Measurements from ENCODE around the gene OGFOD3. TPM values are rescaled to one million over a fixed set of nuclear protein-coding genes. Genes with fewer than 3 reads are reported as not detected.
"Not testable (repeated sequence)": the region's sequence is repeated elsewhere in the genome, so short reads cannot be mapped to it uniquely, and the experiment has no call there.

The OGFOD3 gene
- total RNA-seq, 1 donor from 2014 or later: 19.9 TPM

DNA sequence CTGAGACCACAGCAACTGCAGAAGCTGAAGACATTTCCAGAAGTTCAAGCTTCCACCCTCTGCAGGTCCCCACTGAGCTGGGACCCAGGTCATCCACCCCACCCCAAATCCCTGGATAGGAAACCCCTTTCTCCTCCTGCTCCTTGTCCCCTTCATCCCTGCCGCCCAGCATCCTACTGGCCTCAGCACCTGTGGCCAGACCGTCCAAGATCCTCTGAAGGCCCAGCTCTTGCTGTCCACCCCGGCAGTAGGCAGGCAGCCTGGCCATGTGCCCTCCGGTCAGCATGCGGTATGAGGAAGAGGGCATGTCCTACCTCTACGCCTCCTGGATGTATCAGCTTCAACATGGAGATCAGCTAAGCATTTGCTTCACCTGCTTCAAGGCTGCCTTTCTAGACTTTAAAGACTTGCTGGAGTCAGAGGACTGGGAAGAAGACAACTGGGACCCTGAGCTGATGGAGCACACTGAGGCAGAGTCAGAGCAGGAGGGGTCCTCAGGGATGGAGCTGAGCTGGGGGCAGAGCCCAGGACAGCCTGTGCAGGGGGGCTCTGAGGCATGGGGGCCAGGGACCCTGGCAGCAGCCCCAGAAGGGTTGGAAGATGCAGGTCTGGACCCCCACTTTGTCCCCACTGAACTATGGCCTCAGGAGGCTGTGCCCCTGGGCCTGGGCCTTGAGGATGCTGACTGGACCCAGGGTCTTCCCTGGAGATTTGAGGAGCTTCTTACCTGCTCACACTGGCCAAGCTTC lies 56.3 kb downstream of the OGFOD3 start:
- H3K36me3 Mint-ChIP-seq (ENCODE audit: low read depth): no peaks in the 10 kb centered on the region
- no peak overlapping the region for H3K4me3 Mint-ChIP-seq (ENCODE audit: unreplicated experiment)
- no peak overlapping the region for H3K27ac Mint-ChIP-seq (ENCODE audit: unreplicated experiment)
- TF ChIP-seq, protein P1, sequence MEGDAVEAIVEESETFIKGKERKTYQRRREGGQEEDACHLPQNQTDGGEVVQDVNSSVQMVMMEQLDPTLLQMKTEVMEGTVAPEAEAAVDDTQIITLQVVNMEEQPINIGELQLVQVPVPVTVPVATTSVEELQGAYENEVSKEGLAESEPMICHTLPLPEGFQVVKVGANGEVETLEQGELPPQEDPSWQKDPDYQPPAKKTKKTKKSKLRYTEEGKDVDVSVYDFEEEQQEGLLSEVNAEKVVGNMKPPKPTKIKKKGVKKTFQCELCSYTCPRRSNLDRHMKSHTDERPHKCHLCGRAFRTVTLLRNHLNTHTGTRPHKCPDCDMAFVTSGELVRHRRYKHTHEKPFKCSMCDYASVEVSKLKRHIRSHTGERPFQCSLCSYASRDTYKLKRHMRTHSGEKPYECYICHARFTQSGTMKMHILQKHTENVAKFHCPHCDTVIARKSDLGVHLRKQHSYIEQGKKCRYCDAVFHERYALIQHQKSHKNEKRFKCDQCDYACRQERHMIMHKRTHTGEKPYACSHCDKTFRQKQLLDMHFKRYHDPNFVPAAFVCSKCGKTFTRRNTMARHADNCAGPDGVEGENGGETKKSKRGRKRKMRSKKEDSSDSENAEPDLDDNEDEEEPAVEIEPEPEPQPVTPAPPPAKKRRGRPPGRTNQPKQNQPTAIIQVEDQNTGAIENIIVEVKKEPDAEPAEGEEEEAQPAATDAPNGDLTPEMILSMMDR (IDR thresholded peaks at IDR 0.05): no peak
- H3K4me1 Mint-ChIP-seq (ENCODE audit: low read depth): peaks cover 3% of the 10 kb centered on the region
- DNase-seq (ENCODE audit: low spot score): peak; percentile 85
- peaks cover 9% of the 10 kb centered on the region for H3K27me3 Mint-ChIP-seq (ENCODE audit: low read depth)
- no peaks in the 10 kb centered on the region for H3K9me3 Mint-ChIP-seq (ENCODE audit: low read depth)

DNA sequence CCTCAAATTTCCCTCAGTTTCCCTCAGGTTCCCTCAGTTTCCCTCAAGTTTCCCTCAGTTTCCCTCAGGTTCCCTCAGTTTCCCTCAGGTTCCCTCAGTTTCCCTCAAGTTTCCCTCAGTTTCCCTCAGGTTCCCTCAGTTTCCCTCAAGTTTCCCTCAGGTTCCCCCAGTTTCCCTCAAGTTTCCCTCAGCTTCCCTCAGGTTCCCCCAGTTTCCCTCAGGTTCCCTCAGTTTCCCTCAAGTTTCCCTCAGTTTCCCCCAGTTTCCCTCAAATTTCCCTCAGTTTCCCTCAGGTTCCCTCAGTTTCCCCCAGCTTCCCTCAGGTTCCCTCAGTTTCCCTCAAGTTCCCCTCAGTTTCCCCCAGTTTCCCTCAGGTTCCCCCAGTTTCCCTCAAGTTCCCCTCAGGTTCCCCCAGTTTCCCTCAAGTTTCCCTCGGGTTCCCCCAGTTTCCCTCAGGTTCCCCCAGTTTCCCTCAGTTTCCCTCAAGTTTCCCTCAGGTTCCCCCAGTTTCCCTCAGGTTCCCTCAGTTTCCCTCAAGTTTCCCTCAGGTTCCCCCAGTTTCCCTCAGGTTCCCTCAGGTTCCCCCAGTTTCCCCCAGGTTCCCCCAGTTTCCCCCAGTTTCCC lies 58.8 kb downstream of the OGFOD3 start:
- H3K36me3 Mint-ChIP-seq (ENCODE audit: low read depth); H3K9me3 Mint-ChIP-seq (ENCODE audit: low read depth); DNase-seq (ENCODE audit: low spot score); H3K4me1 Mint-ChIP-seq (ENCODE audit: low read depth); H3K27ac Mint-ChIP-seq (ENCODE audit: unreplicated experiment); H3K4me3 Mint-ChIP-seq (ENCODE audit: unreplicated experiment): not testable (repeated sequence)
- peaks cover 13% of the 10 kb centered on the region for H3K27me3 Mint-ChIP-seq (ENCODE audit: low read depth)

DNA sequence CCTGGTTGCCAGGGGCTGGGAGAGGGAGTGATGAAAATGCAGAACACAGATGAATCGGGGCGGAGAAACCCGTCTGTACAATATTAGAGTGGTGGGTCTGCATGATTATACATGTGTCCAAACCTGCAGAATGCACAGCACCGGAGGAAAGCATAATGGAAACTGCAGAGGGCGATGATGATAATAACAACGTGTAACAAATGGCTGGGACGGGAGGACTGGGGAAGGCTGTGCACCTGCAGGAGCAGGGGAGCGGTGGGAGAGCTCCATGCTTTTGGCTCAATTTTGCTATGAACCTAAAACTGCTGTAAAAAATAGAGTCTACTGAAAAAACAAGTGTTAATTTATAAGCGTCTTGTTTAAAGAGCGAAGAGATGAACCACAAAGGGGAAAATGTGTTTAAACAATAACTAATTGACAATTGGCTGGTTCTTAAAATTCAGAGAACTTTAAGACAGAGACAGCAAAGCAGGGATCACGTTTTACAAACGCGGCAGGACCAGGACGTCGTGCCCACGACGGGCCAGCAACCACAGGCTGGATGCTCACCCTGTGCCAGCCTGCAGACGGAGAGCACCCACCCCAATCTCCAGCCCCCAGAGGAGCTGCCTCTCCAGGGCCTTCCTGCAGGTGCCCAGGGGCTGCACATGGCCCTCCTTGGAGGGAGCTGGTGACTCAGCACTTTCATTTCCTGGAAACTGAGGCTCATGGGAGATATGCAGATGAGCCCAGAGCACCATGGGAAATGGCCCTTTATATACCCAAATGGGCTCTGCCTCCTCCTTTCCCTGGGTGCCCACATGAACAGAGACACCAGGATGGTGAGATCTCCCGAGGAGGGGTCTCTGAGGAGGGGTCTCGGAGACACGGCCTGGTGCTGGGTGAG lies 59.7 kb downstream of the OGFOD3 start, which contains the start of gene TEX19:
Gene TEX19, plus strand, starts transcription at position 783 of the 886 bp plus-strand sequence. CDS start 2,904 bp downstream, outside the sequence.
- no peak within 1 kb of the TSS for H3K4me3 Mint-ChIP-seq (ENCODE audit: unreplicated experiment)

GRCh38 chr17:82357394-82357793 lies 61.0 kb downstream of the OGFOD3 start:
- Mint-ChIP-seq H3K4me3 (ENCODE audit: unreplicated experiment) (no peak overlapping the region), H3K9me3 (ENCODE audit: low read depth) (no peaks in the 10 kb centered on the region), H3K36me3 (ENCODE audit: low read depth) (no peaks in the 10 kb centered on the region), H3K4me1 (ENCODE audit: low read depth) (peaks cover 3% of the 10 kb centered on the region), H3K27ac (ENCODE audit: unreplicated experiment) (no peak overlapping the region), H3K27me3 (ENCODE audit: low read depth) (peaks cover 13% of the 10 kb centered on the region)
- DNase-seq (ENCODE audit: low spot score): no peak
- TF ChIP-seq, protein P1 (IDR thresholded peaks at IDR 0.05): no peak

More for the DNA sequence above, 59.7 kb downstream of the OGFOD3 start, which contains the start of gene TEX19:
- H3K27ac Mint-ChIP-seq (ENCODE audit: unreplicated experiment): no peak within 1 kb of the TSS
- DNase-seq (ENCODE audit: low spot score): no peak
- no peaks in the 10 kb centered on the region for H3K36me3 Mint-ChIP-seq (ENCODE audit: low read depth)
- no peaks in the 10 kb centered on the region for H3K9me3 Mint-ChIP-seq (ENCODE audit: low read depth)
- H3K27me3 Mint-ChIP-seq (ENCODE audit: low read depth): peaks cover 13% of the 10 kb centered on the region
- peaks cover 3% of the 10 kb centered on the region for H3K4me1 Mint-ChIP-seq (ENCODE audit: low read depth)
- TF ChIP-seq, protein P1 (IDR thresholded peaks at IDR 0.05): peak; percentile 40

DNA sequence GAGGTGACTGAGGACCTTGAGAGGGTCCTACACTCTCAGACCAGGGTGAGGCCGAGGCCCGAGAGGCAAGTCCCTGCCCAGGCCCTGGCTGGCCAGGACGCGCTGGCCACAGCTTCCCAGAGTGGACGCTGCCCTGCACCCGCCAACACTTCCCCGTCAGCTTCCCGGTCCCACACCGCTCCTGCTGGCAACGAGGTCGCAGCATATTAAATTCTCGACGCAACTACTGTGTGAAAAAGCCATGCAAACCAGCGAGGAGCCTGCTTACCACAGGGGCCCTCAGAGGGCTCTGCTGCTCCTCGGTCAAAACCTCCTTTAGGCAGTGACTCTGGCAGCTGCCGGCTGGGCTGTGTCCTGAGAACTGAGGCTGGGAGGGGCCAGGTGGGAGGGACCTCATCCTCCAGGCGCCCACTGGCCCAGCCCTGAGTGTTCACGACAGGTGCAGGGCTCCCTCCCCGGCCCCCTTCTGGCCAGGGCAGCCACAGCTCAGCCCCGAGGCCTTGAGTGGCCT lies 61.5 kb downstream of the OGFOD3 start:
- H3K4me1 Mint-ChIP-seq (ENCODE audit: low read depth): peaks cover 5% of the 10 kb centered on the region
- H3K27ac Mint-ChIP-seq (ENCODE audit: unreplicated experiment): no peak overlapping the region
- peaks cover 13% of the 10 kb centered on the region for H3K27me3 Mint-ChIP-seq (ENCODE audit: low read depth)
- no peaks in the 10 kb centered on the region for H3K9me3 Mint-ChIP-seq (ENCODE audit: low read depth)
- no peaks in the 10 kb centered on the region for H3K36me3 Mint-ChIP-seq (ENCODE audit: low read depth)
- no peak overlapping the region for H3K4me3 Mint-ChIP-seq (ENCODE audit: unreplicated experiment)
- TF ChIP-seq, protein P1 (IDR thresholded peaks at IDR 0.05): no peak
- no peak for DNase-seq (ENCODE audit: low spot score)
